B cell (primary cell): Measurements from ENCODE around the gene OLFM2.

ENCODE experiments used
- CTCF ChIP-seq: fragments of 200-600 bp; IDR thresholded peaks from one replicate; pipeline ENCODE4 v1.8.0; 2022; ENCODE audit warnings: antibody characterized with exemption, mild to moderate bottlenecking
- EZH2 ChIP-seq: IDR thresholded peaks from 2 replicates; pipeline ENCODE4 v1.6.1; 2012; ENCODE audit warnings: borderline replicate concordance, low read depth, mild to moderate bottlenecking, moderate library complexity, low read length; ENCODE audit not compliant: insufficient read depth, poor library complexity, severe bottlenecking

DNA sequence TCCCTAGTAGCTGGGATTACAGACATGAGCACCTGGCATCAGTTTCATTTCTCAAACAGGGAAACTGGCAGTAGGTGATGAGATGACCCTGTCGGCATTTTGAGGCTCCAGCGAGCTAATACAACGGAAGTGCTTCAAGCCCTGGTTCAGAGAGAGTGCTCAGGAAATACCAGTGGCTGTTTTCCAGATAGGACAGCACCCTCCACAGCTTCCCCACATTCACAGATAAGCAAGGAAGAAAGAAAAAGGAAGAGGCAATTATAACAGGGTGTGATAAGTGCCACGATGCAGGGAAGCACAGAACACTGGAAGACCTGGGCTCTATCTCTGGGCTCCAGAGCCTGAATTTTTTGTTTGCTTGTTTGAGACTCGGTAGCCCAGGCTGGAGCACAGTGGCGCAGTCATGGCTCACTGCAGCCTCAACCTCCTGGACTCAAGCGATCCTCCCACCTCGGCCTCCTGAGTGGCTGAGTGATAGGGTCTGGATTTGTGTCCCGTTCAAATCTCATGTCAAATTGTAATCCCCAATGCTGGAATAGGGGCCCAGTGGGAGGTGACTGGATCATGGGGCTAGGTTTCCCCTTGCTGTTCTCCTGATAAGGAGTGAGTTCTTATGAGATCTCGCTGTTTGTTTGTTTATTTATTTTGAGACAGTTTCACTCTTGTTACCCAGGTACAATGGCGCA, 57.7 kb downstream of the OLFM2 start:
- no peak for TF ChIP-seq CTCF
- TF ChIP-seq EZH2 = no peak
